Osteocyte (in vitro differentiated cells): ENCODE data around the gene RALGAPB. TPM values are rescaled to one million over a fixed set of nuclear protein-coding genes. Genes with fewer than 3 reads are reported as not detected.
"Not testable (repeated sequence)": the region's sequence is repeated elsewhere in the genome, so short reads cannot be mapped to it uniquely, and the experiment has no call there.

Experiments
- DNase-seq: peaks from one replicate; pipeline ENCODE4 v3.0.0; 2021; ENCODE audit warnings: mixed read lengths; ENCODE audit not compliant: unreplicated experiment; ENCODE audit errors: extremely low spot score
- H3K27ac Mint-ChIP-seq: one replicate; pipeline ENCODE4 v1.8.0; 2021; ENCODE audit warnings: mild to moderate bottlenecking, mixed read lengths; ENCODE audit not compliant: unreplicated experiment
- H3K27me3 Mint-ChIP-seq: one replicate; pipeline ENCODE4 v1.8.0; 2021; ENCODE audit warnings: mixed read lengths; ENCODE audit not compliant: unreplicated experiment
- H3K36me3 Mint-ChIP-seq: one replicate; pipeline ENCODE4 v1.8.0; 2021; ENCODE audit warnings: mixed read lengths; ENCODE audit not compliant: unreplicated experiment
- H3K4me1 Mint-ChIP-seq: one replicate; pipeline ENCODE4 v1.8.0; 2021; ENCODE audit warnings: mixed read lengths; ENCODE audit not compliant: unreplicated experiment
- H3K4me3 Mint-ChIP-seq: one replicate; pipeline ENCODE4 v1.8.0; 2021; ENCODE audit warnings: mild to moderate bottlenecking, moderate library complexity, mixed read lengths; ENCODE audit not compliant: unreplicated experiment
- H3K9me3 Mint-ChIP-seq: one replicate; pipeline ENCODE4 v1.8.0; 2021; ENCODE audit warnings: mixed read lengths; ENCODE audit not compliant: unreplicated experiment
- CTCF ChIP-seq: fragments of 200-600 bp; sonication (generic); IDR thresholded peaks from 2 replicates; pipeline ENCODE4 v1.5.0; 2021; ENCODE audit warnings: antibody characterized with exemption, mild to moderate bottlenecking, moderate library complexity
- total RNA-seq: library from RNA; stranded (reverse); gene quantifications from 2 replicates; pipeline ENCODE4 v1.2.1, GENCODE V29; 2021

The RALGAPB gene
- total RNA-seq, 1 donor from 2014 or later: 36.8 TPM

- Mint-ChIP-seq H3K27me3 (peaks cover 5% of the 10 kb centered on the region), H3K4me1 (peaks cover 2% of the 10 kb centered on the region), H3K9me3 (no peaks in the 10 kb centered on the region), H3K36me3 (no peaks in the 10 kb centered on the region), H3K27ac (no peak overlapping the region), H3K4me3 (no peak overlapping the region)
- TF ChIP-seq CTCF: no peak
- peak; percentile 77 for DNase-seq
These were observed 119.1 kb downstream of the RALGAPB start for GRCh38 chr20:38591474-38592410.

GRCh38 chr20:38592411-38592790 is 119.8 kb downstream of the RALGAPB start:
- not testable (repeated sequence) for H3K4me3 Mint-ChIP-seq, H3K4me1 Mint-ChIP-seq, H3K9me3 Mint-ChIP-seq, H3K36me3 Mint-ChIP-seq, H3K27ac Mint-ChIP-seq
- peak; percentile 30 for DNase-seq
- peaks cover 11% of the 10 kb centered on the region for H3K27me3 Mint-ChIP-seq

- not testable (repeated sequence) for H3K4me1 Mint-ChIP-seq, H3K36me3 Mint-ChIP-seq, H3K9me3 Mint-ChIP-seq, DNase-seq, H3K27ac Mint-ChIP-seq, H3K4me3 Mint-ChIP-seq
- H3K27me3 Mint-ChIP-seq: peaks cover 18% of the 10 kb centered on the region
These were observed 121.6 kb downstream of the RALGAPB start for GRCh38 chr20:38594281-38594680.

- H3K27ac Mint-ChIP-seq, H3K36me3 Mint-ChIP-seq, H3K9me3 Mint-ChIP-seq, DNase-seq, H3K4me3 Mint-ChIP-seq, H3K4me1 Mint-ChIP-seq: not testable (repeated sequence)
- H3K27me3 Mint-ChIP-seq: peaks cover 18% of the 10 kb centered on the region
These were observed 123.2 kb downstream of the RALGAPB start for GRCh38 chr20:38595886-38596285.

GRCh38 chr20:38599410-38599882 is 126.8 kb downstream of the RALGAPB start:
- TF ChIP-seq CTCF: no peak
- DNase-seq: no peak
- Mint-ChIP-seq H3K27ac (no peak overlapping the region), H3K9me3 (no peaks in the 10 kb centered on the region), H3K36me3 (no peaks in the 10 kb centered on the region), H3K4me3 (no peak overlapping the region), H3K27me3 (peaks cover 41% of the 10 kb centered on the region), H3K4me1 (no peaks in the 10 kb centered on the region)

GRCh38 chr20:38600057-38600456 is 127.4 kb downstream of the RALGAPB start:
- Mint-ChIP-seq H3K27ac (no peak overlapping the region), H3K27me3 (peaks cover 42% of the 10 kb centered on the region), H3K4me3 (no peak overlapping the region), H3K36me3 (no peaks in the 10 kb centered on the region), H3K9me3 (no peaks in the 10 kb centered on the region), H3K4me1 (peaks cover 3% of the 10 kb centered on the region)
- no peak for TF ChIP-seq CTCF
- no peak for DNase-seq
